ENCODE measurements around the gene SCARB1.

DNA sequence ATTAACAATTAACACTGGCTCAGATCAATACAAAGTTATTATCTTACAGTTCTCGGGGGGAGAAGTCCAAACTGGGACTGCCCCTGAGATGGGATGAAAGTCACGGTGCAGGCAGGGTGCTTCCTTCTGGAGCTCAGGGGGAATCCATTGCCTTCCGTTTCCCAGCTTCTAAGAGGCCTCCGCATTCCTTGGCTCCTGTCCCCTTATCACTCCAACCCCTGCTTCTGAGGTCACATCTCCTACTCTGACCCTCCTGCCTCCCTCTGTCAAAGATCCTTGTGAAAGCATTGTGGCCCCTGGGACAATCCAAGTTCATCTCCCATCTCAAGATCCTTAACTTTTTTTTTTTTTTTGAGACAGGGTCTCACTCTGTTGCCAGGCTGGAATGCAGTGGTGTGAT is 30.8 kb downstream of the SCARB1 start:
- TF ChIP-seq, protein P1, sequence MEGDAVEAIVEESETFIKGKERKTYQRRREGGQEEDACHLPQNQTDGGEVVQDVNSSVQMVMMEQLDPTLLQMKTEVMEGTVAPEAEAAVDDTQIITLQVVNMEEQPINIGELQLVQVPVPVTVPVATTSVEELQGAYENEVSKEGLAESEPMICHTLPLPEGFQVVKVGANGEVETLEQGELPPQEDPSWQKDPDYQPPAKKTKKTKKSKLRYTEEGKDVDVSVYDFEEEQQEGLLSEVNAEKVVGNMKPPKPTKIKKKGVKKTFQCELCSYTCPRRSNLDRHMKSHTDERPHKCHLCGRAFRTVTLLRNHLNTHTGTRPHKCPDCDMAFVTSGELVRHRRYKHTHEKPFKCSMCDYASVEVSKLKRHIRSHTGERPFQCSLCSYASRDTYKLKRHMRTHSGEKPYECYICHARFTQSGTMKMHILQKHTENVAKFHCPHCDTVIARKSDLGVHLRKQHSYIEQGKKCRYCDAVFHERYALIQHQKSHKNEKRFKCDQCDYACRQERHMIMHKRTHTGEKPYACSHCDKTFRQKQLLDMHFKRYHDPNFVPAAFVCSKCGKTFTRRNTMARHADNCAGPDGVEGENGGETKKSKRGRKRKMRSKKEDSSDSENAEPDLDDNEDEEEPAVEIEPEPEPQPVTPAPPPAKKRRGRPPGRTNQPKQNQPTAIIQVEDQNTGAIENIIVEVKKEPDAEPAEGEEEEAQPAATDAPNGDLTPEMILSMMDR (IDR thresholded peaks at IDR 0.05; ENCODE audit: borderline replicate concordance, extremely low read depth, low read length, poor library complexity, severe bottlenecking), result no peak
- TF ChIP-seq EZH2 (IDR thresholded peaks at IDR 0.05; ENCODE audit: borderline replicate concordance, low read depth, low read length, severe bottlenecking), result no peak

Data from DND-41 (cell line).